ENCODE results near the gene HJURP.

DNA sequence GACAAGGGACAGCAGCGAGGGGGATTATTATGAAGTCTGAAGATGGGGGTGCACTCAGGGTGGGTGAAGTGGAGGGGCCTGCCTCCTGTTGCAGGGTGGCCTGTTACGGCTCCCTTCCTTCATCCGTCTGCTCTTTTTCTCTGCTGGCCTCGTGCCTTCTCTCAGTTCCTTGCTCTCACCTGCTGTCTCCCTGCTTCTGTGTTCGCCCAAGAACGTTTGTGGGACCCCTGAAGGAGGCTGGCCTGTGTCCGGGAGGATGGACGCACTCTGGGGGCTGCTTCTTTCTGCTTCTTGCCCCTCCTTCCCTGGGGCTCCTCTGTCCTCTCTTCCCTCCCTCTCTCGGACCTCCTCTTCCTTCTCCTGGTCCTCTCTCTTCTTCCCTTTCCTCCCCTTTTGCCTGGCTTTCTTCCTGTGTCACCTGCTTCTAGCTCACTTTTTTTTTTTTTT is 62.4 kb downstream of the HJURP start:
- TF ChIP-seq, protein P1, sequence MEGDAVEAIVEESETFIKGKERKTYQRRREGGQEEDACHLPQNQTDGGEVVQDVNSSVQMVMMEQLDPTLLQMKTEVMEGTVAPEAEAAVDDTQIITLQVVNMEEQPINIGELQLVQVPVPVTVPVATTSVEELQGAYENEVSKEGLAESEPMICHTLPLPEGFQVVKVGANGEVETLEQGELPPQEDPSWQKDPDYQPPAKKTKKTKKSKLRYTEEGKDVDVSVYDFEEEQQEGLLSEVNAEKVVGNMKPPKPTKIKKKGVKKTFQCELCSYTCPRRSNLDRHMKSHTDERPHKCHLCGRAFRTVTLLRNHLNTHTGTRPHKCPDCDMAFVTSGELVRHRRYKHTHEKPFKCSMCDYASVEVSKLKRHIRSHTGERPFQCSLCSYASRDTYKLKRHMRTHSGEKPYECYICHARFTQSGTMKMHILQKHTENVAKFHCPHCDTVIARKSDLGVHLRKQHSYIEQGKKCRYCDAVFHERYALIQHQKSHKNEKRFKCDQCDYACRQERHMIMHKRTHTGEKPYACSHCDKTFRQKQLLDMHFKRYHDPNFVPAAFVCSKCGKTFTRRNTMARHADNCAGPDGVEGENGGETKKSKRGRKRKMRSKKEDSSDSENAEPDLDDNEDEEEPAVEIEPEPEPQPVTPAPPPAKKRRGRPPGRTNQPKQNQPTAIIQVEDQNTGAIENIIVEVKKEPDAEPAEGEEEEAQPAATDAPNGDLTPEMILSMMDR (IDR thresholded peaks at IDR 0.05 in 4 of 5, conservative IDR thresholded peaks at IDR 0.05 in 1 of 5), result no peak
- no peak for TF ChIP-seq POLR2A (IDR thresholded peaks at IDR 0.05)
